NCI-H1436 (cell line): ENCODE measurements around the gene LGALS4.
"Not testable (repeated sequence)": the region's sequence is repeated elsewhere in the genome, so short reads cannot be mapped to it uniquely, and the experiment has no call there.

Source experiments
- DNase-seq: peaks from one replicate; lab custom pipeline; 2025; lab: John Stamatoyannopoulos, UW

The LGALS4 gene

DNA sequence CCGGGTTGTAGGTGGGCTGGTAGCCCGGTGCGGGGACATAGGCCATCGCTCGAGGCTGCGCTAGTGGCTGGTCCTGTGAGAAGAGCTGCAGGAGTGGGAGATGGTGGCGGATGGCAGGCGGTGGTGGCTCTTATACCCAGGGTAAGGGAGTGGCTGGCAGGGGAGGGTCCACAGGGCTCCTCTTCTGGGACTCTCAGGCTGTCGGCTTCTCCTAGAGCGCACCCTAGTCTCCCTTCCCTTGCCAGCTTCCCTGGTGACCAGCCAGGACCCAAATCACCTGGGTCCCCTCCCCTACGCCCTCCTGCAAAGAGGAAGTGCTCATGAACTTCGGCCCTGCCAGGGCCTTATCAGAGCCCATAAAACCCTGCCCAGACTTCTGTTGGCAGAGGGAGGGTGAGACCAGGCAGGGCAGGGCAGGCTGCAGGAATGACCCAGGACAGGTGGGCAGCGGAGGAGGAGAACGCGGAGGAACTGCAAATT lies at the start of gene LGALS4:
Gene LGALS4, minus strand, starts transcription at position 105 of the 480 bp plus-strand sequence. Its CDS starts 59 bp downstream, at position 46.
- DNase-seq: no peak

- no peak for DNase-seq
Measured at GRCh38 chr19:38861368-38861767, 48.6 kb upstream of the LGALS4 start.

DNA sequence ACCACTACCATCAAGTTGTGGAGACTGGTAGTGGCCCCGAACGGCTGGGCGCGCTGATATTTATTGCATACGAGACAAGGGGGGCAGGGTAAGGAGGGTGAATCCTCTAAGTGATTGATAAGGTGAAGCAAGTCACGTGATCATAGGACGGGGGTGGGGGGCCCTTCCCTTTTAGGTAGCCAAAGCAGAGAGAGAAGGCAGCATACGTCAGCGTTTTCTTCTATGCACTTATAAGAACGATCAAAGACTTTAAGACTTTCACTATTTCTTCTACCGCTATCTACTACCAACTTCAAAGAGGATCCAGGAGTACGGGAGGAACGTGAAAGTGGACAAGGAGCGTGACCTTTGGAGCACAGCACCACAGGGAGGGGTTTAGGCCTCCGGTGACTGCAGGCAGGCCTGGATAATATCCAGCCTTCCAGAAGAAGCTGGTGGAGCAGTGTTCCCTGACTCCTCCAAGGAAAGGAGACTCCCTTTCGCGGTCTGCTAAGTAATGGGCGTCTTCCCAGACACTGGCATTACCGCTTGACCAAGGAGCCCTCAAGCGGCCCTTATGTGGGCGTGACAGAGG lies 47.0 kb upstream of the LGALS4 start:
- DNase-seq: not testable (repeated sequence)

DNA sequence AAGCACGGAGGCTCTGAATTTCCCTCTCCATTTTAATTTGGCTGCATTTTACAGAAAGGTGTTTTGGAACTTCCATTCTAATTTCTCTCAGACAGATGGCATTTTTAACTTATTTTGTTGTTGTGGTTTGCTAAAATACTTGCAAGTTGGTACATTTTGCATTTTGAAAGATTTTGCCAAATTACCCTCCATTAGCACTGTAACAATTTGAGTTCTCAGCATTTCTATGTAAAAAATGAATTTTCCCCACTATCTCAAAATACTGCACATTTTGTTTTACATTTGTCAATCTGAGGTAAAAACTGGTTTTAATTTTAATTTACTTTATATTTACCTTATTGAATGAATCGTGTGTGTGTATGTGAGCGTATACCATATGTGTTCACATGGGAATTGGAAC lies 44.1 kb upstream of the LGALS4 start:
- no peak for DNase-seq

GRCh38 chr19:38855751-38856150 lies 43.0 kb upstream of the LGALS4 start:
- DNase-seq: not testable (repeated sequence)

- DNase-seq: not testable (repeated sequence)
Measured at GRCh38 chr19:38854961-38855360, 42.2 kb upstream of the LGALS4 start.

DNA sequence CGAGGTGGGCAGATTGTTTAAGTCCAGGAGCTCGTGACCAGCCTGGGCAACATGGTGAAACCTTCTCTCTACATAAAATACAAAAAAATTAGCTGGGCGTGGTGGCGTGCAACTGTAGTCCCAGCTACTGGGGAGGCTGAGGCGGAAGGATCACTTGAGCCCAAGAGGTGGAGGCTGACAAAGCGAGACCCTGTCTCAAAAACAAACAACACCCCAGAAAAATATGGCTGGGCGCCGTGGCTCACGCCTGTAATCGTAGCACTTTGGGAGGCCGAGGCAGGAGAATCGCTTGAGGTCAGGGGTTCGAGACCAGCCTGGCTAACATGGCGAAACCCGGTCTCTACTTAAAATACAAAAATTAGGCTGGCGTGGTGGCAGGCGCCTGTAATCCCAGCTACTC lies 40.5 kb upstream of the LGALS4 start:
- no peak for DNase-seq

DNA sequence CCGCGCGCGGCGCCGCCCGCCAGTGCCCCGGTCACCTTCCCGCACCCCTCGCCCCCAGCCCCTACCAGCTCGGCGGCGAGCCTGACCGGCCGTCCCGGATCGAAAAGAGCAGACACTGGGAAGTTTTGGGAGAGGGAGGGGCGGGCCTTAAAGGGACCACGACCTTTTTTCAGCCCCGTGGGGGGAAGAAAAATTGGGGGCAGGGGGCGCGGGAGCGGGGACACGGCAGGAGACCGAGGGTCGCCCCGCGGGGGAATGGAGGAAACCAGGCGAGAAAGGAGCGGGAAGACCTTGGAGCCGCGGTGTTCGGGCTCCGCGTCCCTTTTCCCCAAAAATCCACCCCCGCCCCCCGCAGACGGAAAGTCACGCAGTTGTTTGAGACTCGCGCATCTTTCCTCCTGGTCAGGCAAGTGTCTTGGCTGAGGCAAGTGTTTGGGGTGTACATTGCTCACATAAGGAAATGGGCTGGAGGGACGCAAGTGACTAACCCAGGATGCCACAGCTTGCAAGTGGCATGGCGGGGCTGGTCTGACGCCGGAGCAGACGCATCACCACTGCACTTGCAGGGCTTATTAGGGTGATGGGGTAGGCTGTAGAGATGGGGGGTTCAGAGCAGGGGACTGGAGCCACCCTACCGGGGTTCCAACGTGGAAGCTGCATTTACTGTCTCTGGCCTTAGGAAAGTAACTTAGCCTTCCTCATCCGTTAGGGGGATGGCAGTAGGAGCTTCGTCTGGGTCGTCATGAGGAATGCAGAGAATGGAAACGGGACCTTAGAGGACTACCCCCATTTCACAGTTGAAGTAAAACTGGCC lies 39.7 kb upstream of the LGALS4 start:
- no peak for DNase-seq

GRCh38 chr19:38851622-38852230 lies 39.0 kb upstream of the LGALS4 start:
- DNase-seq: peak; percentile 87

DNA sequence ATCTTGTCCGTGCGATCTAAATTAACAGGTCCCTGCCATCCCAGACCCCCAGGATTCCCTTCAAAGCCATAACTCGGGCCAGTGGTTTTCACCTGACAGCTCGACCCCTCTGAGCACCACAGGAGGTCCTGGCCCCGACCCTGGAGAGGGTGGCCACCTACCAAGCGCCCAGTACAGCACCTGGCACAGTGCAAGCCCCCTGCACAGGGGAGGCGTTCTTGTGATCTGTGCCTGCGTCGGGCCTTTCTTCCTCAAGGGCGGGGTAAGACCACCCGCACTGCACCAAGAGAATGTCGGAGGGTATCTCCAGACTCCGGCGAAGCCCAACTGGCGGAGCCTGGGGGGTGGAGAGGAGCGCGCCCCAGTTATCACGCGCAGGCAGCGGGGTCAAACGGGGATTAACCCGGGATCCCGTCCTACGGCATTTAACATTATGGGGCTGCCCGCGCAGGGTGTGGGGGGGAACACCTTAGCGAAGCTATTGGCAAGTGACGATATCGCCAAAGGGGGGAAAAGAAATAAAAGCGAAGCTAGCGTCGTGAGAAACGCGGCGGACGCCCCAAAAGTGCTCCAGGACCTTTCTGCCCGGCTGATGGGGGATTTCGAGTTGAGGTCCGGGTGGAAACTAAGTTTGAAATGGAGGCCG lies 38.4 kb upstream of the LGALS4 start:
- DNase-seq: no peak

DNA sequence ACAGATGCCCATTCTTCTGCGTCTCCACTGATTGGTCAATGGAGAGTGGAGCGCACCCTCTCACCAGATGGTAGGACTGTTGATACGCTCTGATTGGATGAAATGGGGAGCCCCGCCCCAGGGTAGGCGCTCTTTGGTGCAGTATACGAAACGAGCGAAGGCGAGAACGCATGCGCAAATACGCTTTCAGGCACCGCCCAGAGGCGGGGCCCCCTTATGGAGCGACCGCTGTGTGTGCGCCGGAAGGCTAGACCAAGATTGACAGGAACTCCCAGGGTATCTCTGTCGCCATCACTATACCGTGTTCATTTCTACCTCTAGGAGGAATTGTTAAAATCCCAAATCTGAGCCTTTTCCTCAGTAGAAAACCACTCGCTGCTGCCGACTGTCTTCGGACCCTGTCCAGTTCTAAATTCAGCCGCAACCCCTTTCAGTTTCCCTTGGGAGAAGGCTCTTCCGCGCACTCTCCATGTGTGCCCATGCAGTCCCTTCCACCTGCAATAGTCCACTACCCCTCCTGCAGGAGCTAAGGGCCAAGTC lies 37.8 kb upstream of the LGALS4 start:
- DNase-seq: peak; percentile 68

DNA sequence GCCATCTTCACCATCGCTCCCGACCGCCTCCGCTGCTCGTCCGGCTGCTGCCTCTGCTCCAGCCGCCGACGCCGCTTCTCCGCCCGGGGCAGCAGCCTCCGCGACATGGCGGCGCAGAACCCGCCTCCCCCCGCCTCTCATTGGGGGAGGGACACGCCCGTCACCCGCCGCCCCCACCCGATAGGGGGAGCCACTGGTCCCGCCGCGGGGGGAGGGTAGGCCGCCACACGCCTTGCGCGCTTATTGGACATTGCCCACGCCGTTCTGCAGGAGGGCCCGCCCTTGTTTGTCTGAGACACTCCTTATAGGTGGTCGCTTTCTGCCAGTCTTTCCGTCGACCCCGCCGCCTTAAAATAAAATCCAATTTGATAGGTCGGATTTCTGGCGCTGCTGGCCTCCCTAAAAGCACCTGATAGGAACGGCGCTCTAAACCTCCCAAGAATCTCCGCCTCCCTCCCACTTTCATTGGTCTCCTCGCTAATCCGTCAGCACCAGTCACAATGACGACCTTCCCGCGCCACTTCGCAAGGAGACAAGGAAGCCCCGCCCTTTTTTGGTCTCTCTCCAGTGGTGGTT lies 37.2 kb upstream of the LGALS4 start, which contains the start of gene HNRNPL:
Gene HNRNPL, minus strand, starts transcription at position 127 of the 576 bp plus-strand sequence. Its CDS starts 20 bp downstream, at position 107.
- peak; percentile 100 for DNase-seq

DNA sequence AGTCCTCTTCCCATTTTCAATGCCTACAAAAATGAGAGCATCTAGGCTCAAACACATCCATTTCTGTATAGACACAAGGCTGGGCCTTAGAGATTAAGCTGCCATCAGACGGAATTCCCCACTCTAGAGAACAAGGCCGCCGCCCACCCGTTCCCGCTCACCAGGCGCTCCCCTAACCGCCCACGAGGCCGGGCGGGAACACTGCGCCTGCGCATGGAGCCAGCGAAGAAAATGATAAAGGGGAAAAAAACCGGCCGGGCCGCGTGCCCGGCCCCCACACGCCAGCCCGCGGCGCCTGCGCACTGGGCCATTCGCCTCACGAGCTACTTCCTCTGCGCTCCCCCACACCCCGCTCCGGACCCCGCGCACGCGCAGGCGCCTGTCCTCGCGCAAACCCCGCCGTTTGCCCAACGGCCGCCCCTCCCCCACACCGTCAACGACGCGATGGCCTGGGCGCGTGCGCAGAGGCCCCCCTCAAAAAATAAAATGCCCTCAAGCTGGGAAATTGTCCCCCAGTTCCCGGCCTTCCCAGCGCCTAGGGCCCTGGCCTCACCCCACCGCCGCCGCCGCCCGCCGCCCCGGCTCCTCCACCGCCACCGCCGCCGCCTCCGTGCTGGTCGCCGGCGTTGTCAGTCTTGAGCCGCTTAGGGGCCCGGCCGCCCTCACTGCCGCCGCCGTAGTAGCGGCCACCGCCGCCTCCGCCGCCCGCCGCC lies 36.6 kb upstream of the LGALS4 start:
- peak; percentile 95 for DNase-seq

DNA sequence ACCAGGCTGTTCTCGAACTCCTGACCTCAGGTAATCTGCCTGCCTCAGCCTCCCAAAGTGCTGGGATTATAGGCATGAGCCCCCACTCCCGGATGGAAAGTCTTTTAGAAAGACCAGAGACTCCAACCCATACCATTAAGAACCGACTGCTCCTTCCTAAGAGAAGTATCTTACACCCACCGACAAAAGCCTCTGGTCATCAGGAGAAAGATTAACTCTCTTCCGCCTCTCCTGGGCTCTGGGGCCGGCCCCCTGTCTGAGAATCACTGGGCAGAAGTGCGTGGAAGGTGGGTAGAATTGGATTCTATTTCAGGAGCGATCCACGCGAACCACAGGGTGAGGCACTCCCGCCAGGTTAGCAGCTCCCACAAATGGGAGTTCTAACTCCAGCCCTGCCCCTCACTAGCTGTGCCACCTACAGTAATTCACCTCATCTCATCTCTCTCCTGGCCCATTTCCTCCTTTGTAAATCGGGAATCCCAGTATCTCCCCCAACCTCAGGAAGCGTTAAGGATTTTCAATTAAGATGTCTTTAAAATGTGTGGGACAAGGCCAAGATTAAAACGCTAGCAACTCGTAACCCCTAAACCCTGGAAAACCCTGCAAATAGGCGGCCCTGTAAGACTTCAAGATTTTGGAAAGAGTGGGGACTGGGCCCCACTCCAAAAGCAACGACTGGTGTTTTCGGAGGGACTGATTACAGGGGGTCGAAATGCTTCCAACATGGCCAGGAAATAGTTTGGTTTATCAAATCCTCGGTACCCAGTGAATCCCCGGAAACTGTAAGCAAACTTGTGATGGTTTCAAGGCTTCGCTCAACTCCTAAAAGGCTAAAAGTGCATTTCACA lies 35.8 kb upstream of the LGALS4 start:
- DNase-seq: no peak

GRCh38 chr19:38846097-38846496 lies 33.4 kb upstream of the LGALS4 start:
- no peak for DNase-seq

GRCh38 chr19:38845374-38846024 lies 32.8 kb upstream of the LGALS4 start:
- no peak for DNase-seq

DNA sequence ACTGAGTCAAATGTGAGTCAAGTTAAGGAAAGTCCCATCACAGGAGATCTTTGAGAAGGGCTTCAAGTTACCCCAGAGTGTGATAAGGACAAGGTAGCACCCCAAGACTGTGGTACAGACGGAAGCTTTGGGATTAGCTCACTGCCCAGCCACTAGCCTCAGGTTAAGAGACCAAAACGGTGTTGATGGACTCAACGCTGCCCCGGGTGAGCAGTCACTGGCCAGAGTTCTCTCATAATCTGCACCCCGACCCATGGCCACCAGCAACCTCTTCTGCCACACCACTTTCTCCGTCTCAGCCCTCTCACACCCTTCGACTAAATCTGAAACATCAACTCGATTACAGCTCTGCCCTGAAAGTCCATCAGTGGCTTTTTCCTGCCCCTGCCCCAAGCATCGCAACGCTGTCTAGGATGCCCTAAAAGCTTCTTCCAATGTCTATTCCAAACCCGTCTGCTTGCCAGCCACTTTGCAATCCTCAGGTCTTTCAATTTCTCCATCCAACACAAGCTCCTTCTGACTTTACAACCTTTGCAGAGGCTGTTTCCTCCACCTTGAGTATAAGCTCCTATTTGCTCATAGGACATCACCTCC lies 31.4 kb upstream of the LGALS4 start:
- no peak for DNase-seq

DNA sequence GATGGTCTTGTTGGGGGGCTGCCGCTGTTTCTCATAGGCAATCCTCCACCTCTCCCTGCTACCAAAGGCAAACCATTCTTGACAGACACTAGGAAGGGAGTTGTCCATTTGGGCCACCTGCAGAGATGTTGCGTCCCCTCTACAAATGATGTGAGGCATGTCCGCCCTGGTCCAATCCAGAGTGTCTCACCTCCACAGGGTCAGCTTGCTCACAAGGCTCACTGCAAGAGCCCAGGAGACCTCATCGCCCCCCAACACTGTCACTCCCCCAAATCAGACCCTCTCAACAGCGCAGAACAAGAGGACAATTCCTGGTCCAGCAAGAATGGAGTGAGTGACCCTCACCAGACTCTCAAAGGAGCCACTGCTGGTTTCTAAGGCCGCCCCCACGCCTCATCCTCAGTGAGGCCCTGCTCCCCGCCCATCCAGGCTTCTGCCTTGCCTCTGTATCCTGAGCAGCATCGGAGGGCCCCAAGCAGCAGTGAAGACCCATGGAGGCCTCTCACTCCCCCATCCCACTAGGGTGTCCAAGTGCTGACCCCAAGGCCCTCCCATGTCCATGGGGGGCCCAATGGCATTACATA lies 30.5 kb upstream of the LGALS4 start:
- no peak for DNase-seq
